ENCODE data around the gene UST. TPM values are rescaled to one million over a fixed set of nuclear protein-coding genes. Genes with fewer than 3 reads are reported as not detected.

UST gene
- total RNA-seq, 2 experiments from 2014 or later, result 1.4 to 4.1 TPM

- ChIA-PET POLR2A (interaction anchor here (0.6 kb wide), 1 partner anchor 263 kb away, joined by 3 read pairs; no protein-coding TSS in a partner anchor), CTCF (ENCODE audit: unreplicated experiment) (no interaction called here)
- Histone ChIP-seq H4K20me1 (ENCODE audit: insufficient read depth, low read length) (no peaks in the 10 kb centered on the region), H3K4me1 (ENCODE audit: insufficient read depth, low read length, poor library complexity, severe bottlenecking) (peaks cover 6% of the 10 kb centered on the region), H3K36me3 (ENCODE audit: insufficient read depth, low read length) (no peaks in the 10 kb centered on the region; the same call in 1 of the 2 replicates), H3K4me3 (ENCODE audit: low read depth, low read length, poor library complexity, severe bottlenecking) (no peak overlapping the region), H3K9me2 (ENCODE audit: insufficient read depth, low read length) (no peaks in the 10 kb centered on the region), H3K27ac (ENCODE audit: low read depth, low read length, poor library complexity, severe bottlenecking) (no peak overlapping the region), H3K79me2 (ENCODE audit: insufficient read depth, low read depth, low read length) (no peaks in the 10 kb centered on the region), H2AFZ (ENCODE audit: low read length) (no peak overlapping the region), H3K9me3 (ENCODE audit: low read length) (peaks cover 13% of the 10 kb centered on the region; the same call in 1 of the 2 replicates), H3K4me2 (ENCODE audit: low read length) (no peak overlapping the region)
- BruUV-seq (replicated peaks), result no TSS peak
- no peak for DNase-seq (ENCODE audit: low spot score)
- intact Hi-C loops (cut with micrococcal nuclease; ENCODE audit: unreplicated experiment), result no loop called here
- TF ChIP-seq CTCF (conservative IDR thresholded peaks at IDR 0.05; ENCODE audit: low read length) (no peak), EZH2phosphoT487 (IDR thresholded peaks at IDR 0.05; ENCODE audit: borderline replicate concordance, low read depth, low read length) (no peak)
Observed at GRCh38 chr6:148793721-148794120, 46.9 kb downstream of the UST start.

- no peaks in the 10 kb centered on the region for H4K20me1 ChIP-seq (ENCODE audit: insufficient read depth, low read length)
- no peak overlapping the region for H3K27ac ChIP-seq (ENCODE audit: low read depth, low read length, poor library complexity, severe bottlenecking)
- TF ChIP-seq CTCF (conservative IDR thresholded peaks at IDR 0.05; ENCODE audit: low read length), result no peak
- no peak for TF ChIP-seq EZH2phosphoT487 (IDR thresholded peaks at IDR 0.05; ENCODE audit: borderline replicate concordance, low read depth, low read length)
- ChIA-PET POLR2A (interaction anchor here (1.2 kb wide), 1 partner anchor 9 kb away, joined by 3 read pairs; no protein-coding TSS in a partner anchor), CTCF (ENCODE audit: unreplicated experiment) (no interaction called here)
- no peak overlapping the region for H2AFZ ChIP-seq (ENCODE audit: low read length)
- H3K4me3 ChIP-seq (ENCODE audit: low read depth, low read length, poor library complexity, severe bottlenecking), result no peak overlapping the region
- peaks cover 13% of the 10 kb centered on the region; the same call in 1 of the 2 replicates for H3K9me3 ChIP-seq (ENCODE audit: low read length)
- BruUV-seq (replicated peaks), result no TSS peak
- H3K79me2 ChIP-seq (ENCODE audit: insufficient read depth, low read depth, low read length), result no peaks in the 10 kb centered on the region
- no peaks in the 10 kb centered on the region for H3K9me2 ChIP-seq (ENCODE audit: insufficient read depth, low read length)
- H3K4me2 ChIP-seq (ENCODE audit: low read length), result no peak overlapping the region
- intact Hi-C loops (cut with micrococcal nuclease; ENCODE audit: unreplicated experiment), result no loop called here
- H3K36me3 ChIP-seq (ENCODE audit: insufficient read depth, low read length), result no peaks in the 10 kb centered on the region; the same call in 1 of the 2 replicates
- no peak for DNase-seq (ENCODE audit: low spot score)
- peaks cover 6% of the 10 kb centered on the region for H3K4me1 ChIP-seq (ENCODE audit: insufficient read depth, low read length, poor library complexity, severe bottlenecking)
Observed at GRCh38 chr6:148794797-148795196, 48.0 kb downstream of the UST start.

- intact Hi-C loops (cut with micrococcal nuclease; ENCODE audit: unreplicated experiment), result no loop called here
- ChIA-PET CTCF (ENCODE audit: unreplicated experiment) (no interaction called here), POLR2A (no interaction called here)
- peaks cover 6% of the 10 kb centered on the region for H3K4me1 ChIP-seq (ENCODE audit: insufficient read depth, low read length, poor library complexity, severe bottlenecking)
- no peaks in the 10 kb centered on the region for H4K20me1 ChIP-seq (ENCODE audit: insufficient read depth, low read length)
- no peak overlapping the region for H3K27ac ChIP-seq (ENCODE audit: low read depth, low read length, poor library complexity, severe bottlenecking)
- no peaks in the 10 kb centered on the region; the same call in 1 of the 2 replicates for H3K36me3 ChIP-seq (ENCODE audit: insufficient read depth, low read length)
- no peak overlapping the region for H3K4me3 ChIP-seq (ENCODE audit: low read depth, low read length, poor library complexity, severe bottlenecking)
- no TSS peak for BruUV-seq (replicated peaks)
- H3K9me3 ChIP-seq (ENCODE audit: low read length), result peaks cover 13% of the 10 kb centered on the region; the same call in 1 of the 2 replicates
- H3K9me2 ChIP-seq (ENCODE audit: insufficient read depth, low read length), result 0 out of 2 replicates have a peak, but pooled peaks cover 3% of the 10 kb centered on the region
- TF ChIP-seq CTCF (conservative IDR thresholded peaks at IDR 0.05; ENCODE audit: low read length), result no peak
- no peak overlapping the region for H2AFZ ChIP-seq (ENCODE audit: low read length)
- H3K79me2 ChIP-seq (ENCODE audit: insufficient read depth, low read depth, low read length), result no peaks in the 10 kb centered on the region
- no peak overlapping the region for H3K4me2 ChIP-seq (ENCODE audit: low read length)
- DNase-seq (ENCODE audit: low spot score), result no peak
Observed at GRCh38 chr6:148795563-148795962, 48.7 kb downstream of the UST start.

All from OCI-LY7 (cell line).